GM12878 (cell line): ENCODE data around the gene AGBL1. TPM values are rescaled to one million over a fixed set of nuclear protein-coding genes. Genes with fewer than 3 reads are reported as not detected.

Experiments used
- ATAC-seq: fragments of 200-7000 bp; cut with Tn5 transposase; 3 replicates; pipeline ENCODE4 v1.9.1; 2020; ENCODE audit warnings: mild to moderate bottlenecking, moderate library complexity
- BruUV-seq: library from RNA; stranded (reverse); fragments of 400-500 nt; replicated peaks from 2 replicates; lab custom pipeline; 2021; lab: Mats Ljungman, UMichigan
- CTCF ChIA-PET: fragments of 300-600 bp; sonication (Branson Sonifier 250); formaldehyde crosslinking; extraction: SDS; loops from one replicate; lab custom pipeline; 2021; ENCODE audit warnings: inconsistent platforms; lab: Yijun Ruan, JAX
- POLR2A ChIA-PET: fragments of 350-600 bp; formaldehyde crosslinking; extraction: SDS; loops from one replicate; lab custom pipeline; 2021; ENCODE audit warnings: inconsistent platforms; lab: Charles Lee
- RAD21 ChIA-PET: fragments of 300-600 bp; sonication (Branson Sonifier 250); formaldehyde crosslinking; loops from one replicate; lab custom pipeline; 2023; ENCODE audit warnings: antibody characterized with exemption; ENCODE audit not compliant: unreplicated experiment; lab: Charles Lee
- SMC1A ChIA-PET: fragments of 300-600 bp; sonication (Branson Sonifier 250); formaldehyde crosslinking; loops from one replicate; lab custom pipeline; 2023; ENCODE audit not compliant: unreplicated experiment, uncharacterized antibody; lab: Charles Lee
- DNase-seq: peaks from one replicate; pipeline ENCODE4 v3.0.0-alpha.2; 2011; ENCODE audit warnings: low read depth, low spot score
- FAIRE-seq: peaks from 3 replicates; lab custom pipeline; 2011; peaks lifted over from hg19 to GRCh38; lab: Jason Lieb, UNC
- H2AFZ ChIP-seq: 2 replicates; pipeline ENCODE4 v1.6.0; 2011; ENCODE audit warnings: low read depth, low read length, control low read depth; ENCODE audit not compliant: control insufficient read depth
- H3K27ac ChIP-seq: 2 replicates; pipeline ENCODE4 v1.5.1; 2011; ENCODE audit warnings: control low read depth; ENCODE audit not compliant: control insufficient read depth, insufficient read depth
- H3K27me3 ChIP-seq, 2 experiments: replicated peaks in 1 of 2; 2 replicates each; pipeline versions ENCODE4 v1.6.0 to v1.6.1; 2011; ENCODE audit warnings: low read length in 1 of 2; ENCODE audit not compliant: control insufficient read depth in 2 of 2, insufficient read depth in 2 of 2
- H3K36me3 ChIP-seq, 2 experiments: 2 replicates each; pipeline ENCODE4 v1.5.1; 2011; ENCODE audit warnings: low read length in 1 of 2; ENCODE audit not compliant: control insufficient read depth in 2 of 2, insufficient read depth in 2 of 2
- H3K4me1 ChIP-seq: 2 replicates; pipeline ENCODE4 v1.6.1; 2011; ENCODE audit warnings: mild to moderate bottlenecking, low read length, moderate library complexity, mixed read lengths; ENCODE audit not compliant: control insufficient read depth, insufficient read depth
- H3K4me2 ChIP-seq: 2 replicates; pipeline ENCODE4 v1.6.0; 2011; ENCODE audit warnings: control low read depth; ENCODE audit not compliant: control insufficient read depth, insufficient read depth
- H3K4me3 ChIP-seq: fragments of 200-600 bp; sonication (generic); 2 replicates; pipeline ENCODE4 v1.5.1; 2016
- H3K79me2 ChIP-seq: 2 replicates; pipeline ENCODE4 v1.6.0; 2011; ENCODE audit warnings: low read length; ENCODE audit not compliant: control insufficient read depth, insufficient read depth
- H3K9ac ChIP-seq: 2 replicates; pipeline ENCODE4 v1.8.0; 2011; ENCODE audit warnings: low read length, control low read depth, mixed read lengths; ENCODE audit not compliant: control insufficient read depth, insufficient read depth
- H3K9me3 ChIP-seq: replicated peaks from 3 replicates; pipeline ENCODE4 v1.5.1; 2011; ENCODE audit warnings: mild to moderate bottlenecking, low read length; ENCODE audit not compliant: control insufficient read depth, insufficient read depth
- H4K20me1 ChIP-seq: 2 replicates; pipeline ENCODE4 v1.6.0; 2011; ENCODE audit not compliant: control insufficient read depth, insufficient read depth
- ATF2 ChIP-seq: IDR thresholded peaks from 2 replicates; pipeline ENCODE4 v1.6.1; 2012; ENCODE audit warnings: low read length, inconsistent platforms
- BCLAF1 ChIP-seq: fragments of 450-650 bp; IDR thresholded peaks from 2 replicates; pipeline ENCODE4 v1.6.1; 2017; ENCODE audit warnings: antibody characterized with exemption, mild to moderate bottlenecking, moderate library complexity
- BRCA1 ChIP-seq: IDR thresholded peaks from 2 replicates; pipeline ENCODE4 v1.6.1; 2011; ENCODE audit warnings: low read depth, low read length, improper control_type of control experiment
- DPF2 ChIP-seq: fragments of 450-650 bp; IDR thresholded peaks from 2 replicates; pipeline ENCODE4 v1.6.1; 2017; ENCODE audit warnings: mild to moderate bottlenecking
- FOXM1 ChIP-seq: IDR thresholded peaks from 2 replicates; pipeline ENCODE4 v1.6.1; 2012; ENCODE audit warnings: low read depth, mild to moderate bottlenecking, inconsistent platforms, low read length, moderate library complexity
- KAT2A ChIP-seq: conservative IDR thresholded peaks from 2 replicates; pipeline ENCODE4 v1.6.1; 2011; ENCODE audit warnings: low read depth, low read length; ENCODE audit not compliant: control insufficient read depth
- MEF2B ChIP-seq: fragments of 450-650 bp; IDR thresholded peaks from 2 replicates; pipeline ENCODE4 v1.6.1; 2018; ENCODE audit warnings: mild to moderate bottlenecking, moderate library complexity; ENCODE audit not compliant: partially characterized antibody, poor library complexity, severe bottlenecking
- PKNOX1 ChIP-seq: fragments of 450-650 bp; IDR thresholded peaks from 2 replicates; pipeline ENCODE4 v1.6.1; 2016; ENCODE audit warnings: mild to moderate bottlenecking
- RB1 ChIP-seq: fragments of 450-650 bp; formaldehyde crosslinking; IDR thresholded peaks from 2 replicates; pipeline ENCODE4 v1.6.1; 2017; ENCODE audit warnings: mild to moderate bottlenecking, borderline replicate concordance
- RBBP5 ChIP-seq: fragments of 200-600 bp; sonication (generic); conservative IDR thresholded peaks from 2 replicates; pipeline ENCODE4 v1.6.1; 2016
- SIX5 ChIP-seq: IDR thresholded peaks from 2 replicates; pipeline ENCODE4 v1.6.1; 2011; ENCODE audit warnings: mild to moderate bottlenecking, low read depth, low read length, moderate library complexity; ENCODE audit not compliant: severe bottlenecking
- SMAD1 ChIP-seq: fragments of 450-650 bp; IDR thresholded peaks from 2 replicates; pipeline ENCODE4 v1.6.1; 2018; ENCODE audit warnings: mild to moderate bottlenecking, low read depth; ENCODE audit not compliant: partially characterized antibody
- TARDBP ChIP-seq: IDR thresholded peaks from 2 replicates; pipeline ENCODE4 v1.6.1; 2016; ENCODE audit warnings: borderline replicate concordance
- ZBTB40 ChIP-seq: fragments of 450-650 bp; IDR thresholded peaks from 2 replicates; pipeline ENCODE4 v1.6.1; 2016; ENCODE audit warnings: mild to moderate bottlenecking, moderate library complexity, borderline replicate concordance
- ZNF24 ChIP-seq: fragments of 450-650 bp; IDR thresholded peaks from 2 replicates; pipeline ENCODE4 v1.6.1; 2017; ENCODE audit warnings: antibody characterized with exemption, mild to moderate bottlenecking
- ZNF622 ChIP-seq: fragments of 450-650 bp; IDR thresholded peaks from 2 replicates; pipeline ENCODE4 v1.6.1; 2017; ENCODE audit warnings: mild to moderate bottlenecking, inconsistent platforms
- WGBS: methylation state at CpG from one replicate; pipeline ENCODE4 v1.1.6; 2016; ENCODE audit warnings: low lambda C conversion rate; ENCODE audit not compliant: insufficient replicate concordance, insufficient coverage; ENCODE audit errors: missing lambda C conversion rate; 5-methylcytosine and 5-hydroxymethylcytosine counted together
- in situ Hi-C: fragments of 300-500 bp; cut with MboI; formaldehyde crosslinking; loops from 9 replicates; pipeline ENCODE4 v1.14.3; 2018; ENCODE audit warnings: mixed read lengths
- intact Hi-C: fragments of 100-400 bp; cut with micrococcal nuclease; formaldehyde crosslinking; loops from one replicate; pipeline ENCODE4 v1.14.2; 2022; ENCODE audit not compliant: unreplicated experiment
- polyA plus RNA-seq, 11 experiments: library from polyadenylated mRNA; depleted of rRNA in 4 of 11; unstranded in 6 of 11; stranded (reverse) in 5 of 11; fragments of >200 nt; fragmentation: Nextera tagmentation in 4 of 11; fragmentation: Illumina TruSeq in 1 of 11; extraction: Ambion mirVana in 4 of 11; extraction: Trizol in 1 of 11; gene quantifications; 1 replicate in 1 of 11; 2 replicates in 10 of 11; pipeline versions ENCODE4 v1.2.1 to v1.2.3, GENCODE V29; 2011 to 2016; ENCODE audit warnings: inconsistent platforms in 2 of 11, missing spikeins in 2 of 11, low read depth in 1 of 11
- total RNA-seq, 4 experiments: library from RNA; depleted of rRNA in 3 of 4; stranded (reverse); fragments of >200 nt in 3 of 4; fragmentation: Illumina TruSeq in 1 of 4; extraction: Trizol in 1 of 4; gene quantifications; 2 replicates each; pipeline versions ENCODE4 v1.2.1 to v1.2.3, GENCODE V29; 2013 to 2021

AGBL1 gene
- total and polyA plus RNA-seq, 10 of the 15 experiments (the other 5 are each of a cell fraction or from before 2014, with no cell fraction given) = not detected

GRCh38 chr15:87033056-87033455 is 953.4 kb downstream of the AGBL1 start:
- no peaks in the 10 kb centered on the region for H3K27me3 ChIP-seq
- no peaks in the 10 kb centered on the region for H3K9me3 ChIP-seq
- no peak for FAIRE-seq
- in situ Hi-C loops = no loop called here
- ATAC-seq = no peak
- ChIA-PET RAD21 (no interaction called here), SMC1A (no interaction called here), POLR2A (no interaction called here), CTCF (no interaction called here)
- intact Hi-C loops = no loop called here
- no TSS peak for BruUV-seq
- H2AFZ ChIP-seq = no peak overlapping the region
- H3K4me3 ChIP-seq = no peak overlapping the region
- H3K9ac ChIP-seq = no peak overlapping the region
- no peaks in the 10 kb centered on the region for H3K36me3 ChIP-seq
- H3K4me2 ChIP-seq = no peak overlapping the region
- 0% methylated on average over 2 of the region's 2 CpGs for WGBS
- H3K4me1 ChIP-seq = no peaks in the 10 kb centered on the region
- no peaks in the 10 kb centered on the region for H4K20me1 ChIP-seq
- DNase-seq = no peak
- H3K79me2 ChIP-seq = no peaks in the 10 kb centered on the region
- no peak overlapping the region for H3K27ac ChIP-seq
- TF ChIP-seq DPF2 (no peak), BCLAF1 (no peak), RB1 (no peak), SMAD1 (no peak), SIX5 (no peak), FOXM1 (no peak), ZNF24 (no peak), ATF2 (no peak), TARDBP (no peak), RBBP5 (no peak), ZNF622 (no peak), PKNOX1 (no peak), MEF2B (no peak), BRCA1 (no peak), KAT2A (no peak), ZBTB40 (no peak)
